HG02870 (cell line): ENCODE measurements around the gene USP32.
"Not testable (repeated sequence)": the region's sequence is repeated elsewhere in the genome, so short reads cannot be mapped to it uniquely, and the experiment has no call there.

Experiments used
- ATAC-seq: cut with Tn5 transposase; IDR thresholded peaks from one replicate; pipeline ENCODE4 v1.9.1; 2021; ENCODE audit warnings: mild to moderate bottlenecking, moderate library complexity; ENCODE audit not compliant: unreplicated experiment

The USP32 gene

DNA sequence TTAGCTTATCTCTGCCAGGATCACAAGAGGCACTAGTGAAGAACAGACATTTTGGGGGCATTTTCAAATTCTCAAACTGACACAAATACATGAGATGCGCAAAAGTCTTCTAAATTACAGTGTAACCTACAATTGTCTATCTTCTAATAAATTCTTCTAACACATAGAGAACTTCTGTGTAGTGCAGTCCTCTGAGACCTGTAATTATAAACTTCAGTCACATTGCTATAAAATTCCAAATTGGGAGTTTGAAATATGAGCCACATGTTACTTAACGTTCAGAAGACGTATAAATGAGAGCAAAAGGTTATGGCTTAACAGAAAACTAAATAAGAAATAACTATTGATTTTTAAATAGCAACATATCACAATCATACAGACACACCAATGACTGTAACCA lies 12.5 kb downstream of the USP32 start:
- not testable (repeated sequence) for ATAC-seq

DNA sequence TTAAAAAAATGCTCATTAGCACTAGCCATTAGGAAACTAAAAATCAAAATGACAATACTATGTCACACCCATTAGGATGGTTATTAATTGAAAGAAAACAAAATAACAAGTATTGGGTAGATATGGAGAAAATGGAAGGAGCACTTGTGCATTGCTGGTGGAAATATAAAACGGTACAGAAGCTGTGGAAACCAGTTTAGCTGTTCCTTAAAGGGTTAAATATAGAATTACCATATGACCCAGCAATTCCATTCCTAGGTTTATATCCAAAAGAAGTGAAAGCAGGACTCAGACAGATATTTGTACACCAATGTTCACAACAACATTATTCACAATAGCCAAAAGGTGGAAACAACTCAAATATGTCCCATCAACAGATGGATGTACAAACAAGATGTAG lies 13.7 kb downstream of the USP32 start:
- ATAC-seq: not testable (repeated sequence)

- no peak for ATAC-seq
These were observed 19.0 kb downstream of the USP32 start for GRCh38 chr17:60372790-60373483.

DNA sequence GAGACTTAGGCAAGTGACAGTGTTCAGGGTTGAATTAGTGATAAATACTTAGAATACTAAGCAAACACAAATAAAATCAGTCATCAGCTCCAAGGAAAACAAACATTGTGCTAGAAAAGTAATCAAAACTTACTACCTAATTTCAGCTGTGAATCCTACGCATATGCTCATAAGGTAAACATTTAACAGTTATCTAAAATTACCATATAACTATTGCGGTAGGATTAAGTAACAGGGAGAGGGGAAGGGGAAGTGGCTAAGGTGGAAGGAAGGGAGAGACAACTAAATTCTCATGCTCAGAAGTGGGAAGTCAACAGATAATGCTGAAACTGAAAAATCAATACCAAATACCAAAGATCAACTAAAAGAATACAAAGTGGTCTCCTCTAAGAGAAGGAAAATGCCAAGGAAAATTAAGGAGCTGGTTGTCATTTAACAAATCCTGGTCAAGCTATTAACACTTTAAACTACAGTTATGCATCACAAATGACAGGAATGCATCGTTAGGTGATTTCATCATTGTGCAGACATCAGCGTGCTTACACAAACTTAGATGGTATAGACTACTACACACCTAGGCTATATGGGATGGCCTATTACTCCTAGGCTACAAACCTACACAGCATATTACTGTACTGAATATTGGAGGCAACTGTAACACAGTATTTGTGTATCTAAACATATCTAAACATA lies 20.0 kb downstream of the USP32 start:
- no peak for ATAC-seq

- no peak for ATAC-seq
These were observed 20.5 kb downstream of the USP32 start for GRCh38 chr17:60371416-60371815.

- ATAC-seq: no peak
These were observed 22.2 kb downstream of the USP32 start for GRCh38 chr17:60369727-60370126.

DNA sequence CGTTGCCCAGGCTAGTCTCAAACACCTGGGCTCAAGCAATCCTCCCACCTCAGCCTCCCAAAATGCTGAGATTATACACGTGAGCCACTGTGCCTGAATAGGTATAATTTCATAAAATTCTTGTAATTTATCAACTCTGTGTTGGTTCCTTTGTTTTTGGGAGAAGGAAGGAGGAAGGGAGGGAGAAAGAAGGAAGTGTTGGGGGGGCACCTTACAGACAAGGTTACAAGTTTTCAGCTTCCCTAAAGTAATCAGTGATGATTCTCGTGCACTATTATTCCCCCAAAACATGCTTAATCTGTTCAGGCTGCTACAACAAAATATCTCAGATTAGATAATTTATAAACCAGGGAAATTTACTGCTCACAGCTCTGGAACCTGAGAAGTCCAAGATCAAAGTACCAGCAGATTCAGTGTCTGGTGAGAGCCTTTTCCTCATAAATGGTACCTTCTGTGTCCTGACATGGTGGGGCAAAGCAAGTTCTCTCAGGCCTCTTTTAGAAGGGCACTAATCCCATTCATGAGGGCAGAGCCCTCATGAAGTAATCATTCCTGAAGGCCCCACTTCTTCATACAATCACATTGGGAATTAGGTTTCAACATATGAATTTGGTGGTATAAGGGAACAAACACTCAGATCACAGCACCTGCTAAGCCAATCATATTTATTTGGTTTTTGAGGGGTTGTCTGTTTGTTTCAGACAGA lies 28.1 kb downstream of the USP32 start:
- ATAC-seq: no peak

GRCh38 chr17:60362329-60362728 lies 29.6 kb downstream of the USP32 start:
- ATAC-seq: no peak

GRCh38 chr17:60361889-60362288 lies 30.0 kb downstream of the USP32 start:
- no peak for ATAC-seq

- no peak for ATAC-seq
These were observed 32.5 kb downstream of the USP32 start for GRCh38 chr17:60359415-60359814.

- ATAC-seq: no peak
These were observed 33.2 kb downstream of the USP32 start for GRCh38 chr17:60358606-60359225.

DNA sequence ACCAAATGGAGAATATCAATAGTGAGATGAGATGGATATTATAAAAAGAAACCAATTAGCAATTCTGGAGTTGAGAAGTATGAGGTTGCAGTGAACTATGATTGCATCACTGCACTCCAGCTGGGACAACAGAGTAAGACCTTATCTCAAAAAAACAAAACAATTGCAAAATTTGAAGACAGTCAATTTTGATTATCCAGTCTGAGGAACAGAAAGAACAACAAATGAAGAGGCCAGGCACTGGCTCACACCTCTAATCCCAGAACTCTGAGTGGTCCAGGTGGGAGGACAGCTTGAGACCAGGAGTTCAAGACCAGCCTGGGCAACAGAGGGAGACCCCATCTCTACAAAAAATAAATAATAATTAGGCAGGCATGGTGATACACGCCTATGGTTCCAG lies 35.0 kb downstream of the USP32 start:
- no peak for ATAC-seq

GRCh38 chr17:60355663-60356594 lies 36.0 kb downstream of the USP32 start:
- ATAC-seq: no peak

DNA sequence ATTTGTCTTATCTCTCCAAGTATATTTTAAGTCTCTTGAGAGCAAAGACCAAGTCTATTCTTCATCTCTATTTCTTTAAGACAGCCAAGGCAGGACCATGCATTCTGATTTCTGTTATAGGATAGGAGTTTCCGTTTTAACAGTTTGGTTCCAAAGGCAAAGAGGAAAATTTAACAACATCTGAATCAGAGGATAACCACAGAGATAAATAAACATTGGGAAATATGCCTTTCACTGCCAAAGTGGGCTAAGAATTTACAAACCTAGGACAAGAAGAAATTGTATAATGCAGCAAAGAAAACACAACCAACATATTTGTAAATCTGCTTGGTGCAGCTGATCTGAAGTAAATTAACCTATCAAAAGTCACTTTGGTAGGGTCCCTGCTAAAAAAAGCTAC lies 37.7 kb downstream of the USP32 start:
- ATAC-seq: no peak

GRCh38 chr17:60353773-60354172 lies 38.2 kb downstream of the USP32 start:
- ATAC-seq: no peak

DNA sequence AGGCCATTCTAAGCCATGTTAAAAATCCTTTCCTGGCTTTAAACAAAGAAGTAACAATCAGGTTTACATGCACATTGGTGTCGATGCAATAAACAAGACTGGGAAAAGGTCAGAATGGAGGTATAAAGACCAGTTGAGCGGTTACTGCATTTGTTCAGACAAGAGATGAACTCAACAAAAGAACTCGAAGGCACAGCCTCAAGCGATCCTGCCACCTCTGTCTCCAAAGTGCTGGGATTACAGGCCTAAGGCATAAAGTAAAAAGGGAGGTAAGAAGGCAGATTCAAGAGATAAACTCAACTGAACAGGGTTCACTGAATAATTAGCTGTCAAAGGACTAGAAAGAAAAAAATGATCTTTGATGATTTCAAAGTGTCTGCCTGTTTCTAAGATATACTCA lies 39.4 kb downstream of the USP32 start:
- no peak for ATAC-seq

DNA sequence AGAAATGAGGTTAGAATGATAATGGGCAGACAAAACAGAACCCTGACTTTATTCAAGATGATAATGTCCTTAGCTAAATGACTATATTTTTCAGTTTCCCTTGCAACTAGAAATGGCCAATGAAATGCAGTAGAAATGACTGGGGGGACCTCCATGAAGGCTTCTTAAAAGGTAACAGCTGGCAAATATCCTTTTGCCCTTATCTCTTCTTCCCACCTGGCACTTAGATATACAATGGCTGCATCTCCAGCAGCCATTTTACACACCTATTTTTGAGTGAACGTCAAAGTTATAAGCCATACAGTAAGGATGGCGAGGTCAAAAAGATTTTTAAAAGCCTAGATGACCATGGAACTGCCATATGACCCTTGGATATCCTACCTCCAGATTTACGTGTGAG lies 39.9 kb downstream of the USP32 start:
- no peak for ATAC-seq

GRCh38 chr17:60351012-60351695 lies 40.8 kb downstream of the USP32 start:
- no peak for ATAC-seq

GRCh38 chr17:60348616-60349015 lies 43.3 kb downstream of the USP32 start:
- ATAC-seq: no peak

- ATAC-seq: no peak
These were observed 46.7 kb downstream of the USP32 start for GRCh38 chr17:60345233-60345632.
